ENCODE data around the gene TMEM119.
"Not testable (repeated sequence)": the region's sequence is repeated elsewhere in the genome, so short reads cannot be mapped to it uniquely, and the experiment has no call there.

The TMEM119 gene

DNA sequence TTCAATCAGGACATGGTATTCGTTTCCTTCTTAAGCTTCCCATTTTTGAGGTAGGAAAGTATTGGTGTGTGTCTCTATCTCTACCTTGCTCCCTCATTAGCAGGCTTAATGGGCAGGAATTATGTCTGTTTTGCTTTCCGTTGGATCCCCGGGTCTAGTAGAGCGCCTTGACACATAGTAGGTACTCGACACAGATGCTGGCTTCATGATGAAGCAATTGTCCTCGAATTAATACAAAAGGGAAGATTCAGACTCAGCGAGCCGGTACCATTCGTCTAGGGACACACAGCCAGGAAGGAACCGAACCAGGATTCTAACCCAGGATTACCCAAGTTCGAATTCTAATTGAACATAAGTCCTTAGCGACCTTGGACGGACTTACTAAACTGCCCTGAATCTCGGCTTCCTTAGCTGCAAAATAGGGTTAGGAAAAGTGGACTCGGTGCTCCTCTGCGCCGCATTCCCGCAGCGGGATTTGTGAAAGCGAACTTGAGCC, 36.0 kb downstream of the TMEM119 start:
- Mint-ChIP-seq H3K9me3 (no peaks in the 10 kb centered on the region), H3K27ac (peak overlapping the region; percentile 97), H3K27me3 (no peaks in the 10 kb centered on the region), H3K4me1 (peaks cover 64% of the 10 kb centered on the region), H3K4me3 (peak overlapping the region; percentile 98), H3K36me3 (peaks cover 33% of the 10 kb centered on the region)
- CTCF ChIA-PET: interaction anchor here (0.7 to 15.3 kb wide), 7 partner anchors 9 to 389 kb away, joined by 3 to 268 read pairs (median 4); partner anchors contain the start of gene SELPLG
- DNase-seq: no peak

DNA sequence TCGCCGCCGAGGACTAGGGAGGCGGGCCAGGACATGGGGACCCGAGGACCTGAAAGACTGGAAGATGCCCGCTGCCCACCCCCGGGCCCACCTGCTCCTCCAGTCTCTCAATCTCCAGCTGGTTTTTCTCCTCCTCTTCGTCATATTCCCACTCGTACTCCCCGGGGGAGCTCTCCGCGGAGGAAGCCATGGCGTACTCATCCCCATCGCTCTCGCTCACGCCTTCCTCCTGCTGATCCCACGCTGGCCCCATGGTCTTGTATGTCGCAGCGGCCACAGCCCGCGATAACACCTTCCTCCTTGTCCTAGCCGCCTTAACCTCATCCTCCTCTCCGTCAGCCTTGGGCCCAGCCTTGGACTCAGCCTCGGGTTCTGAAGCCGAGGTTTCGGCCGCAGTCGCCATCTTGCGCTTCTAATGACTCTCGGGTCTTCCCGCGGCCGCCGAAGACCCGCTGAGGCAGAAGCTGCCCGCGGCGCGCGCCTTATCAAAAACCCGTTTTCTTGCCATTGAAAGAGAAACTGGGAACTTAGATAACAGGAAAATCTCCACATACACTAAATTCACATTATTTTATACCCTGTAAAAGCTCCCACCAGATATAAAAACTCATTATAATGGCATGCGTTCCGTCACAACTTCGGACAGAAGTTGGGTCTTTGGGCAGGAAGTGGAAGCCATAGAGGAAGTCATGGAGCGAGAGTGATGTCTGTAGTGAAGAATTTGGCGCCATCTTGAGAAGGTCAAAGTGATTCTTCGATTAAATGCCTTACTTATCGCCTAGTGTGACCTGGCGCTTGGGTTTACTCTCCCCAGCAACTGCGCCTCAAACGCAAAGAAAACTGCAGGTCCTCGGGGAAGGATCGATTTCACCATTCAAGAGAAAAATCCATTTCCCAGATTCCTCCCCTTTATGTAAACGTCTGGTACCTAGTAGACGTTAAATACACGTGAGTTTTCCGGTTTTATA, 36.8 kb downstream of the TMEM119 start, which contains the start of gene SART3:
TSS of gene SART3 (minus strand) at position 422 of the 968 bp plus-strand sequence. CDS start at position 403, 19 bp downstream.
- H3K36me3 Mint-ChIP-seq: peaks cover 31% of the 10 kb centered on the region
- H3K9me3 Mint-ChIP-seq: no peaks in the 10 kb centered on the region
- no peaks in the 10 kb centered on the region for H3K27me3 Mint-ChIP-seq
- H3K4me3 Mint-ChIP-seq: peak within 1 kb of the TSS; percentile 98
- peak within 1 kb of the TSS; percentile 97 for H3K27ac Mint-ChIP-seq
- H3K4me1 Mint-ChIP-seq: peaks cover 65% of the 10 kb centered on the region
- DNase-seq: peak; percentile 87
- CTCF ChIA-PET: interaction anchor here (0.9 to 15.3 kb wide), 5 partner anchors 11 to 58 kb away, joined by 3 to 268 read pairs (median 3); no protein-coding TSS in a partner anchor

DNA sequence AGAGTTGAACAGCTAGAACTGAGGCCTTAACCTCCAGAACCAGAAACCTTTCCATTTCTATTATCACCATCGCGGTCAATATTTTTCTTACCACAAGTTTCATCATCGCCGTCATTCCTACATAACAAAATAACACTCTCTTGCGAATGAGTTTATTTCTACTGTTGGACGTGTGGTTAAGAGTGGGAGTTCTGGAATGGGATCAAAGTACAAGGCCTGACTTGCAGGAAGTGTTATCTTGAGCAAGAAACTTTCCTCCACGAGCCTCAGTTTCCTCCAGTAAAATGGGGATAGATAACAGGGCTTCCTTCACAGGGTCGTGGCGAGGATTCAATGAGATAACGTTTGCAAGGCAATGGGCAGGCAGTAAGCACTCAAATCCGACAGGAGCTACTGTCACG, 37.6 kb downstream of the TMEM119 start:
- no peaks in the 10 kb centered on the region for H3K9me3 Mint-ChIP-seq
- peak overlapping the region; percentile 97 for H3K27ac Mint-ChIP-seq
- H3K36me3 Mint-ChIP-seq: peaks cover 29% of the 10 kb centered on the region
- peak overlapping the region; percentile 98 for H3K4me3 Mint-ChIP-seq
- CTCF ChIA-PET: interaction anchor here (1.0 to 15.3 kb wide), 4 partner anchors 12 to 58 kb away, joined by 3 to 268 read pairs (median 3); no protein-coding TSS in a partner anchor
- H3K27me3 Mint-ChIP-seq: no peaks in the 10 kb centered on the region
- peaks cover 65% of the 10 kb centered on the region for H3K4me1 Mint-ChIP-seq
- DNase-seq: no peak

DNA sequence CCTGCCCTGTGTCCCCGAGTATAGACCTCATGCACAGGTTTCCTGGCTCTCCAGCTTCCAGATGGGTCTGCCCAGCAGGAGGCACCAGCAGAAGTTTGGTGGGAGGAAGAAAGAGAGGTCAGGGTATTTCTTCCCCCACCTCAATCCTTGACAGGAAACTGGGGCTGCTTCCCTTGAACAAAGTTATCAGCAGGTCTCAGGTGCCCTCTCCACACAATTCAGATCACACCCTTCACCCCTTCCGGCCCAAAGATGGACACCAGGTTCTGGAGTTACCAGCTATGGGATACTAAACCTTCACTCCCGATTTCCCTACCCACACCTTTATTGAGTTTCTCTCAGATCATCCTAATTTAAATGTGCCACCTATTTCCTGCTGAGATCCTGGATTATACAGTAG, 38.1 kb downstream of the TMEM119 start:
- peaks cover 28% of the 10 kb centered on the region for H3K36me3 Mint-ChIP-seq
- no peak for DNase-seq
- H3K27ac Mint-ChIP-seq: peak overlapping the region; percentile 97
- peaks cover 66% of the 10 kb centered on the region for H3K4me1 Mint-ChIP-seq
- H3K9me3 Mint-ChIP-seq: no peaks in the 10 kb centered on the region
- CTCF ChIA-PET: interaction anchor here (1.0 to 15.3 kb wide), 2 partner anchors 11 to 59 kb away, joined by 3 to 268 read pairs; no protein-coding TSS in a partner anchor
- no peaks in the 10 kb centered on the region for H3K27me3 Mint-ChIP-seq
- H3K4me3 Mint-ChIP-seq: peak overlapping the region; percentile 98

DNA sequence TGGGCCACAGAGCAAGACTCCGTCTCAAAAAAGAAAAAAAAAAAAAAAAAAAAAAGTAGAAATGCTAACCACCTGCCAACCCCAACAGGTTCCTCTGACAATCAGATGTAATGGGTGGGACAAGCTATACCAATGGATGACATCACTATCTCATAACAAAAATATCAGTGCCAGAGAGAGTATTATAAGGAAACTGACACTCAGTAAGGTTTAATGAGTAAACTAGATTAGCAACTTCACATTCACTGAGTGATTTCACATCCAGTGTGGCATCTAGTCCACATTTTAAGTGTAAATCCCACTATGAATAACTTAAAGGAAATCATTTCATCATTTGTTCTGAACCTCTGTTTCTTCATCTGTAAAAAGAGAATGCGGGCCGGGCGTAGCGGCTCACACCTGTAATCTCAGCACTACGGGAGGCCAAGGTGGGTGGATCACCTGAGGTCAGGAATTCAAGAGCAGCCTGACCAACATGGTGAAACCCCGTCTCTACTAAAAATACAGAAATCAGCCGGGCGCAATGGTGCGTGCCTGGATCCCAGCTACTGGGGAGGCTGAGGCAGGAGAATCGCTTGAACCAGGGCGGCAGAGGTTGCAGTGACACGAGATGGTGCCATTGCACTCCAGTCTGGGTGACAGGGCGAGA, 38.8 kb downstream of the TMEM119 start:
- Mint-ChIP-seq H3K4me1 (peaks cover 65% of the 10 kb centered on the region), H3K9me3 (no peaks in the 10 kb centered on the region), H3K27me3 (no peaks in the 10 kb centered on the region), H3K36me3 (peaks cover 29% of the 10 kb centered on the region), H3K4me3 (peak overlapping the region; percentile 98), H3K27ac (peak overlapping the region; percentile 97)
- CTCF ChIA-PET: interaction anchor here (15.3 kb wide), 1 partner anchor 60 kb away, joined by 268 read pairs; no protein-coding TSS in a partner anchor
- DNase-seq: no peak

DNA sequence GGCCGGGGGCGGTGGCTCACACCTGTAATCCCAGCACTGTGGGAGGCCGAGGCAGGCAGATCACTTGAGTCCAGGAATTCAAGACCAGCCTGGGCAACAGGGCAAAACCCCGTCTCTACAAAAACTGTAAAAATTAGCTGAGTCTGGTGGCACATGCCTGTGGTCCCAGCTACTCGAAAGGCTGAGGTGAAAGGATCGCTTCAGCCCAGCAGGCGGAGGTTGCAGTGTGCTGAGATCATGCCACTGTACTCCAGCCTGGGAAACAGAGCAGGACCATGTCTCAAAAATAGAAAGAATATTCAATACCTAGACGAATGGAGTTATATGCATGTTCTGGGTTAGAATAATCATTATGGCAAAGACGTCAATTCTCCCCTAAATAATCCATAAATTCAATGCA, 42.5 kb downstream of the TMEM119 start:
- H3K4me3 Mint-ChIP-seq, DNase-seq, H3K27me3 Mint-ChIP-seq, H3K27ac Mint-ChIP-seq, H3K9me3 Mint-ChIP-seq: not testable (repeated sequence)
- Mint-ChIP-seq H3K36me3 (peaks cover 42% of the 10 kb centered on the region), H3K4me1 (peaks cover 78% of the 10 kb centered on the region)
- CTCF ChIA-PET: interaction anchor here (3.0 kb wide), 1 partner anchor 62 kb away, joined by 13 read pairs; no protein-coding TSS in a partner anchor

DNA sequence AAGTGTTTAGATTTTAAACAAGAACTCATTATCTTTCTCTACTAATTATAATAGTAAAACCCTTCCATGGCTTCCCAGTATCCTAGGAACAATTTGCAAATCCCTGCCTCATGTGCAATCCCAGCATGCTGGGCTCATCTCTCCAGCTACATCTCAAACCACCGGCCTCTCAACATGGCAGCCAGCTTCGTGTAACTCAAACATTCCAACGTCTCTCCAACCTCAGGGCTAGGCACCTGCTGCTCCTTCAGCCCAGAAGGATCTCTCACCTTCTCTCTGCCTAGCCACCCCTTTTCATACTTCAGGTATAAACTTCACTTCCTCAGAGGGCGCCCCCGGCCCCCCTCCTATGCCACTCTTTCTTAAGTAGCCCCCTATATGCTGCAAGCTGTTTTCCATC, 44.1 kb downstream of the TMEM119 start:
- H3K9me3 Mint-ChIP-seq: no peaks in the 10 kb centered on the region
- H3K36me3 Mint-ChIP-seq: peaks cover 45% of the 10 kb centered on the region
- no peaks in the 10 kb centered on the region for H3K27me3 Mint-ChIP-seq
- CTCF ChIA-PET: no interaction called here
- H3K4me3 Mint-ChIP-seq: no peak overlapping the region
- peaks cover 67% of the 10 kb centered on the region for H3K4me1 Mint-ChIP-seq
- DNase-seq: no peak
- H3K27ac Mint-ChIP-seq: peak overlapping the region; percentile 69

DNA sequence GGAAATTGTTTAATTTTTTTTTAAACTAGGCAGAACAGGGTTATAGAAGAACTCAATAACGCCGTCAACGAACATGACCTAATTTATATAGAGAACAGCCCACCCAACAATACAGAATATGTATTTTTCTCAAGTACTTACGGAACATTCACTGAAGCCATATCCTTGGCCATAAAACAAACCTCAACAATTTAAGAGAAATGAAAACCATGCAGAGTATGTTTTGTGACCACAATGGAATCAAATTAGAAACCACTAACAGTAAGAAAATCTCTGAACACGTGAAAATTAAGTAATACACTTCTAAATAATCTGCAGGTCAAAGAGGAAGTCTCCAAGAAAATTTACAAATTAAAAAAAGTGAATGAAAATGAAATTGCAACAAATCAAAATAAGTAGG, 46.3 kb downstream of the TMEM119 start:
- DNase-seq: no peak
- peaks cover 52% of the 10 kb centered on the region for H3K4me1 Mint-ChIP-seq
- peaks cover 47% of the 10 kb centered on the region for H3K36me3 Mint-ChIP-seq
- H3K27me3 Mint-ChIP-seq: no peaks in the 10 kb centered on the region
- CTCF ChIA-PET: no interaction called here
- H3K9me3 Mint-ChIP-seq: no peaks in the 10 kb centered on the region
- no peak overlapping the region for H3K4me3 Mint-ChIP-seq
- no peak overlapping the region for H3K27ac Mint-ChIP-seq

DNA sequence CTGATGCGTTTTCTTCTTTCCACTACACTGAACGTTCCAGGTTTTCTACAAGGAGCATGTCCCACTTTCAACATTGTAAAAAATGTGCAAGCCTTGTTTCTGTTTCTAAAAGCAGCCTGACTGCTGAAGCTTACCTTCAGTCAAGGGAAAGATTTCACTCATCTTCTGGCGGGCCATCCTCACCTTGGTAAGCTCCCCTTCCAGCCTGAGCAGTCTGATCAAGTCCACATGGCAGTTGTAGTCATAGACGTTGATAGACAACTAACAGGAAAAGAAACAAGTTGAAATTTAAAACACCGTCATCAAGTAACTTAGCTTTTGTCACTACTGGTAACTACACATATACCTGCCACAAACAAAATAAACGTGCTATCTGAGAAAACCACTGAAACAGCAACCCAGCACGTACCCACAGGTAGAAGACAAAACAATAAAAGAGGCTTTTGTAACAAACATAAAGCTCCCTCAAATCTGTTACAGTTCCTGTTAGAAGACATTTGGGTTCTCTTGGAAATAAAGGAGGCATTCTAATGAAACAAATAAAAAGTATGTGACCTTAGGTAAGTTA, 48.8 kb downstream of the TMEM119 start:
- Mint-ChIP-seq H3K4me1 (peaks cover 35% of the 10 kb centered on the region), H3K4me3 (no peak overlapping the region), H3K9me3 (no peaks in the 10 kb centered on the region), H3K36me3 (peaks cover 48% of the 10 kb centered on the region), H3K27ac (no peak overlapping the region), H3K27me3 (no peaks in the 10 kb centered on the region)
- CTCF ChIA-PET: interaction anchor here (1.5 kb wide), 1 partner anchor 11 kb away, joined by 3 read pairs; no protein-coding TSS in a partner anchor
- DNase-seq: no peak

DNA sequence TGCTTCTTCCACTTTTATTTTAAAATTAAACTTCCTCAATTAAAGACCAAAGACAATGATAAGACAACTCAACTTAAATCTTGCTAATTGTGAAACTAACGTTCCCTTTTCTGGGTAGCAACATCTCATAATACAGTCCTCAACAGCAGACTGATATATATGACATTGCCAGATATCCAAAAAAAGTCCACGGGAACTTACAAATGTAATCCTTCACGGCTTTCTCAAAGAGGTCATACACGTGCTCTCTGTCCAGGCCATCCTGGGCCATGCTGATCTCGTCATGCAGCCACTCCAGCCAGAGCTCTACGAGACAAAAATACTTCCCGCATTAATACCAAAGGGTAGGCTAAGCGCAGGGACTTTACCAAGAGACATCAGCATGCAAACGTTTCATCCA, 50.2 kb downstream of the TMEM119 start:
- Mint-ChIP-seq H3K4me1 (peaks cover 23% of the 10 kb centered on the region), H3K9me3 (no peaks in the 10 kb centered on the region), H3K4me3 (no peak overlapping the region), H3K36me3 (peaks cover 51% of the 10 kb centered on the region), H3K27me3 (no peaks in the 10 kb centered on the region), H3K27ac (no peak overlapping the region)
- CTCF ChIA-PET: interaction anchor here (1.5 kb wide), 1 partner anchor 13 kb away, joined by 3 read pairs; no protein-coding TSS in a partner anchor
- DNase-seq: no peak

DNA sequence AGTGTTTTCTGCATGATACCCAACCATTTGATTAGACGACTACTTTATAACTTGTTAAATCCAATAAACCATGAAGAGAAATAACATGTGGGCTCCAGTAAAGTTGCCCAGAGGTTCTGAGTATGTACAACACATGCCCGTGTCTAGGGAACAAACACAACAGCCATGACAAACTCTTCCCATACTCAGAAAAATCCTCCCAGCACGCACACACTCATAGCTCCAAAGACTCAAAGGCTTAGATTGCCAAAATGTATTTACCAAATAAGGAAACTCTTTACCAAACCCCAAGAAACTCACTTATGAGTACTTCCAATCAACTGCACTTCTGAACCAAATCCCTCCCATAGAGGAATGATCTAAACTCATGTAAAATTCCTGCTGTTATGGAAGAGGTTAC, 54.2 kb downstream of the TMEM119 start:
- DNase-seq: no peak
- H3K9me3 Mint-ChIP-seq: no peaks in the 10 kb centered on the region
- CTCF ChIA-PET: no interaction called here
- no peaks in the 10 kb centered on the region for H3K4me1 Mint-ChIP-seq
- no peak overlapping the region for H3K27ac Mint-ChIP-seq
- H3K4me3 Mint-ChIP-seq: no peak overlapping the region
- H3K27me3 Mint-ChIP-seq: no peaks in the 10 kb centered on the region
- H3K36me3 Mint-ChIP-seq: peaks cover 53% of the 10 kb centered on the region

DNA sequence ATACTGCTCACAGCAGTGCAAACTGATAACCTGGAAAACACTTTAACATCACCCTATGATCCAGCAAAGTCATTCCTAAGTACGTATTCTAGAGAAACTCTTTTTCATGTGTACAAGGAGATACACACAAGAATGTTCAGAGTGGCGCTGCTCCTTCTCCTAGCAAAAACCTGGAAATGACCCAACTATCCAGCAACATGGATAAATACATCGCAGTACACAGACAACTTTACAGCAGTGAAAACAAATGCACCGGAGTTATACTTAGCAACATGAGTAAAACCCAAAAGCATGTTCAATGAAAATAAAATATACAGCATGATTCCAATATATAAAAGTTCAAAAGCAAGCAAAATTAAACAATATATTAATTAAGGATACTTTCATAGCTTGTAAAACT, 55.6 kb downstream of the TMEM119 start:
- CTCF ChIA-PET: no interaction called here

More for the DNA sequence above, 55.6 kb downstream of the TMEM119 start:
- no peaks in the 10 kb centered on the region for H3K27me3 Mint-ChIP-seq
- H3K9me3 Mint-ChIP-seq: no peaks in the 10 kb centered on the region
- no peak for DNase-seq
- no peak overlapping the region for H3K4me3 Mint-ChIP-seq
- no peak overlapping the region for H3K27ac Mint-ChIP-seq
- H3K36me3 Mint-ChIP-seq: peaks cover 57% of the 10 kb centered on the region
- no peaks in the 10 kb centered on the region for H3K4me1 Mint-ChIP-seq
